ENCODE results near the gene CDH11.

Gene CDH11

GRCh38 chr16:65071433-65072311, 50.2 kb downstream of the CDH11 start:
- H2AFZ ChIP-seq (ENCODE audit: low read length) = no peak overlapping the region
- no peaks in the 10 kb centered on the region for H3F3A ChIP-seq (ENCODE audit: insufficient read depth, low read length)
- H3K4me3 ChIP-seq (ENCODE audit: low read depth, low read length, poor library complexity, severe bottlenecking) = no peak overlapping the region
- no peaks in the 10 kb centered on the region for H3K4me1 ChIP-seq (ENCODE audit: insufficient read depth, low read length, severe bottlenecking)
- no peak overlapping the region for H3K27ac ChIP-seq (ENCODE audit: low read depth, low read length, poor library complexity, severe bottlenecking)
- no peak for TF ChIP-seq EZH2 (IDR thresholded peaks at IDR 0.05; ENCODE audit: borderline replicate concordance, low read length)
- TF ChIP-seq CTCF (IDR thresholded peaks at IDR 0.05; ENCODE audit: low read length) = no peak
- no peak overlapping the region for H3K9ac ChIP-seq (ENCODE audit: low read length)
- no peaks in the 10 kb centered on the region for H3K9me2 ChIP-seq (ENCODE audit: low read depth, low read length)
- H4K20me1 ChIP-seq (ENCODE audit: insufficient read depth, low read length) = no peaks in the 10 kb centered on the region
- H3K79me2 ChIP-seq (ENCODE audit: insufficient read depth, low read length) = no peaks in the 10 kb centered on the region
- no peak overlapping the region for H3K4me2 ChIP-seq (ENCODE audit: low read length)
- H3K36me3 ChIP-seq (ENCODE audit: insufficient read depth, low read length) = no peaks in the 10 kb centered on the region
- no peaks in the 10 kb centered on the region for H3K9me3 ChIP-seq (ENCODE audit: low read length)
- no peaks in the 10 kb centered on the region for H3K27me3 ChIP-seq (ENCODE audit: insufficient read depth, low read length)

GRCh38 chr16:65070831-65071432, 50.9 kb downstream of the CDH11 start:
- TF ChIP-seq CTCF (IDR thresholded peaks at IDR 0.05; ENCODE audit: low read length) (no peak), EZH2 (IDR thresholded peaks at IDR 0.05; ENCODE audit: borderline replicate concordance, low read length) (no peak)

GRCh38 chr16:65069766-65070165, 52.1 kb downstream of the CDH11 start:
- H3F3A ChIP-seq (ENCODE audit: insufficient read depth, low read length) = no peaks in the 10 kb centered on the region

More at GRCh38 chr16:65070831-65071432, 50.9 kb downstream of the CDH11 start:
- H3K27ac ChIP-seq (ENCODE audit: low read depth, low read length, poor library complexity, severe bottlenecking) = no peak overlapping the region
- no peaks in the 10 kb centered on the region for H3K79me2 ChIP-seq (ENCODE audit: insufficient read depth, low read length)
- H3K9ac ChIP-seq (ENCODE audit: low read length) = no peak overlapping the region
- H3K9me2 ChIP-seq (ENCODE audit: low read depth, low read length) = no peaks in the 10 kb centered on the region
- H3K9me3 ChIP-seq (ENCODE audit: low read length) = no peaks in the 10 kb centered on the region
- H3K36me3 ChIP-seq (ENCODE audit: insufficient read depth, low read length) = no peaks in the 10 kb centered on the region
- no peak overlapping the region for H2AFZ ChIP-seq (ENCODE audit: low read length)
- no peaks in the 10 kb centered on the region for H3K4me1 ChIP-seq (ENCODE audit: insufficient read depth, low read length, severe bottlenecking)
- no peak overlapping the region for H3K4me3 ChIP-seq (ENCODE audit: low read depth, low read length, poor library complexity, severe bottlenecking)
- no peaks in the 10 kb centered on the region for H3K27me3 ChIP-seq (ENCODE audit: insufficient read depth, low read length)
- H3K4me2 ChIP-seq (ENCODE audit: low read length) = no peak overlapping the region
- H4K20me1 ChIP-seq (ENCODE audit: insufficient read depth, low read length) = no peaks in the 10 kb centered on the region
- no peaks in the 10 kb centered on the region for H3F3A ChIP-seq (ENCODE audit: insufficient read depth, low read length)

More at GRCh38 chr16:65069766-65070165, 52.1 kb downstream of the CDH11 start:
- H4K20me1 ChIP-seq (ENCODE audit: insufficient read depth, low read length) = no peaks in the 10 kb centered on the region
- H3K9me2 ChIP-seq (ENCODE audit: low read depth, low read length) = no peaks in the 10 kb centered on the region
- TF ChIP-seq EZH2 (IDR thresholded peaks at IDR 0.05; ENCODE audit: borderline replicate concordance, low read length) (no peak), CTCF (IDR thresholded peaks at IDR 0.05; ENCODE audit: low read length) (no peak)
- no peak overlapping the region for H3K4me3 ChIP-seq (ENCODE audit: low read depth, low read length, poor library complexity, severe bottlenecking)
- no peak overlapping the region for H3K27ac ChIP-seq (ENCODE audit: low read depth, low read length, poor library complexity, severe bottlenecking)
- H3K79me2 ChIP-seq (ENCODE audit: insufficient read depth, low read length) = no peaks in the 10 kb centered on the region
- H3K36me3 ChIP-seq (ENCODE audit: insufficient read depth, low read length) = no peaks in the 10 kb centered on the region
- H3K4me1 ChIP-seq (ENCODE audit: insufficient read depth, low read length, severe bottlenecking) = no peaks in the 10 kb centered on the region
- H3K27me3 ChIP-seq (ENCODE audit: insufficient read depth, low read length) = no peaks in the 10 kb centered on the region
- no peak overlapping the region for H2AFZ ChIP-seq (ENCODE audit: low read length)
- H3K4me2 ChIP-seq (ENCODE audit: low read length) = no peak overlapping the region
- no peaks in the 10 kb centered on the region for H3K9me3 ChIP-seq (ENCODE audit: low read length)
- no peak overlapping the region for H3K9ac ChIP-seq (ENCODE audit: low read length)
